ENCODE measurements around the gene MTHFD1L. TPM values are rescaled to one million over a fixed set of nuclear protein-coding genes. Genes with fewer than 3 reads are reported as not detected.
"Not testable (repeated sequence)": the region's sequence is repeated elsewhere in the genome, so short reads cannot be mapped to it uniquely, and the experiment has no call there.

Gene MTHFD1L
- total RNA-seq (10 to 100 TPM in 1 of 4 donors, 1 to 10 TPM in 3; 2.5 to 17.9 (median 5.6) TPM), polyA plus RNA-seq (10 to 100 TPM in 1 of 3 donors, 1 to 10 TPM in 1, under 1 TPM in 1; 0.60 to 12.2 (median 1.4) TPM)

DNA sequence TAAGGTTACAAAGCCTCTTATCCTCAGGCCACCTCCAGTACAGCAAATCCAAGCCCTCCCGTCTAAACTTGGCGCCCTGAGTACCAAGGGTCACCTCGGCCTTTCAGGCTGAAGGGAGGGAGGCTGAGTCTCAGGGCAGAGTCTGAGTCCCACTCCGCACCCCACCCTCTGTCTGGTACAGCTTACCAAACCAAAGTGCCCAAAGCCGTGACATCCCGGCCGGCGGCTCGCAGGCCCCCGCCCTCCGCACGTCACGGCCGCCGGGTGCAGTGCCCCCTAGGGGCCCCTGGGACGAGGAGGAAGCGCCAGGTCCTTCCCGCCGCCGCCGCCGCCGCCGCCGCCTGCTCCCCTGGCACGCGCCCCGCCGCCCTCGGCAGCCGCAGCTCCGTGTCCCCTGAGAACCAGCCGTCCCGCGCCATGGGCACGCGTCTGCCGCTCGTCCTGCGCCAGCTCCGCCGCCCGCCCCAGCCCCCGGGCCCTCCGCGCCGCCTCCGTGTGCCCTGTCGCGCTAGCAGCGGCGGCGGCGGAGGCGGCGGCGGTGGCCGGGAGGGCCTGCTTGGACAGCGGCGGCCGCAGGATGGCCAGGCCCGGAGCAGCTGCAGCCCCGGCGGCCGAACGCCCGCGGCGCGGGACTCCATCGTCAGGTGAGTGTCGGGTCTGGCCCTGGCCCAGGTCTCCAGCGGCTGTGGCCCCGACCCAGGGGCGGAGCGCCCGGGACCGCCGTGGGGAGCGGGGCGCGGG, at the start of gene MTHFD1L:
Gene MTHFD1L, plus strand, starts transcription at position 297 of the 741 bp plus-strand sequence. Its CDS starts 121 bp downstream, at position 418.
- 0% methylated on average over 82 of the region's 82 CpGs for WGBS, 2 donors
- TF ChIP-seq, protein P1, sequence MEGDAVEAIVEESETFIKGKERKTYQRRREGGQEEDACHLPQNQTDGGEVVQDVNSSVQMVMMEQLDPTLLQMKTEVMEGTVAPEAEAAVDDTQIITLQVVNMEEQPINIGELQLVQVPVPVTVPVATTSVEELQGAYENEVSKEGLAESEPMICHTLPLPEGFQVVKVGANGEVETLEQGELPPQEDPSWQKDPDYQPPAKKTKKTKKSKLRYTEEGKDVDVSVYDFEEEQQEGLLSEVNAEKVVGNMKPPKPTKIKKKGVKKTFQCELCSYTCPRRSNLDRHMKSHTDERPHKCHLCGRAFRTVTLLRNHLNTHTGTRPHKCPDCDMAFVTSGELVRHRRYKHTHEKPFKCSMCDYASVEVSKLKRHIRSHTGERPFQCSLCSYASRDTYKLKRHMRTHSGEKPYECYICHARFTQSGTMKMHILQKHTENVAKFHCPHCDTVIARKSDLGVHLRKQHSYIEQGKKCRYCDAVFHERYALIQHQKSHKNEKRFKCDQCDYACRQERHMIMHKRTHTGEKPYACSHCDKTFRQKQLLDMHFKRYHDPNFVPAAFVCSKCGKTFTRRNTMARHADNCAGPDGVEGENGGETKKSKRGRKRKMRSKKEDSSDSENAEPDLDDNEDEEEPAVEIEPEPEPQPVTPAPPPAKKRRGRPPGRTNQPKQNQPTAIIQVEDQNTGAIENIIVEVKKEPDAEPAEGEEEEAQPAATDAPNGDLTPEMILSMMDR (IDR thresholded peaks at IDR 0.05) = peak in 2 of 4 experiments; percentile 23 to 64
- peak in 3 of 4 donors; percentile 19 to 67 (median 50) for TF ChIP-seq POLR2AphosphoS5 (IDR thresholded peaks at IDR 0.05)
- TF ChIP-seq POLR2A (IDR thresholded peaks at IDR 0.05) = no peak
- peaks cover 0 to 9% (median 3%) of the 10 kb centered on the region in 4 donors for H3K4me1 ChIP-seq
- peak within 1 kb of the TSS; percentile 58 to 91 (median 69) for H3K4me3 ChIP-seq
- no peaks in the 10 kb centered on the region for H3K36me3 ChIP-seq
- H3K27me3 ChIP-seq = no peaks in the 10 kb centered on the region
- DNase-seq = peak; percentile 85
- peak within 1 kb of the TSS; percentile 81 to 93 (median 86) for H3K27ac ChIP-seq
- H3K9me3 ChIP-seq = no peaks in the 10 kb centered on the region
- intact Hi-C loops (cut with DNase I) = no loop called here

DNA sequence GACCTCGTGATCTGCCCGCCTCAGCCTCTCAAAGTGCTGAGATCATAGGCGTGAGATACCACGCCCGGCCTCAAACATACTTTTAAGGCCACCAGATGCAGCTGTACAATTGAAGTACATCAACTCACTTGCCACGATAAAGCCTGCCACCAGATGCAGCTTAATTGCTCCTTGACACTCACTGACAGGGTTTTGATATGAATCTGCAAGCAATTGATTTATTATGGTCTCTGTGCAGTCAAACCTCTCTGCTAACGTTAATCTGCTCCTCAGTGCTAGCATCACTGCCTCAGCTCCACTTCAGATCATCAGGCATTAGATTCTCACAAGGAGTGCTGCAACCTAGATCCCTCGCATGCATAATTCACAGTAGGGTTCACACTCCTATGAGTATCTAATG, 48.9 kb upstream of the MTHFD1L start:
- 78 to 91% methylated on average over 8 of the region's 8 CpGs for WGBS, 2 donors
- H3K9me3 ChIP-seq, H3K27ac ChIP-seq, H3K27me3 ChIP-seq, DNase-seq, H3K36me3 ChIP-seq, H3K4me3 ChIP-seq: not testable (repeated sequence)
- intact Hi-C loops (cut with DNase I) = loop anchor here (5.0 kb wide), 1 partner anchor 734 kb away; no protein-coding TSS in a partner anchor
- H3K4me1 ChIP-seq = peaks cover 0 to 22% (median 8%) of the 10 kb centered on the region in 4 donors

DNA sequence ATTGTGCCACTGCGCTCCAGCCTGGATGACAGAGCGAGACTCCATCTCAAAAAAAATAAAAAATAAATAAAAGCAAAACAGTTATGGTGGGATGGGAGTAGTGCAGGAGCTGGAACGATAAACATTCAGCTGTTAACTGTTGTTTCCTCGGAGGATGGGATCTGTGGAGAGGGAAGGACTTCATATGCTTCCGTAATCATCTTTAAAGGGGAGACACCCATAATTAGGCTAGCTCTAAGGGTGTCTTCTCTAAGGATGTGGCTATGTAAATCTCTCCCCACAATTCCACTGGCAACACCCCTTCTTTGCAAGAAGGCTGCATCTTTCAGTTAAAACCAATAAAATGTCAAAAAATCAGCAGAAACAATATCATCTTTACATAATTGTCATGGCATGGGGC, 42.6 kb upstream of the MTHFD1L start:
- Histone ChIP-seq H3K4me1 (peaks cover 0 to 3% (median under 1%) of the 10 kb centered on the region in 4 donors), H3K4me3 (no peak overlapping the region), H3K27me3 (no peaks in the 10 kb centered on the region), H3K27ac (no peak overlapping the region), H3K9me3 (no peaks in the 10 kb centered on the region), H3K36me3 (peaks cover 0 to 4% (median 0%) of the 10 kb centered on the region in 4 donors)
- 92 to 94% methylated on average over 5 of the region's 5 CpGs for WGBS, 2 donors
- DNase-seq = no peak
- TF ChIP-seq, protein P1 (IDR thresholded peaks at IDR 0.05) = no peak
- TF ChIP-seq EP300 (IDR thresholded peaks at IDR 0.05) = no peak
- intact Hi-C loops (cut with DNase I) = no loop called here

DNA sequence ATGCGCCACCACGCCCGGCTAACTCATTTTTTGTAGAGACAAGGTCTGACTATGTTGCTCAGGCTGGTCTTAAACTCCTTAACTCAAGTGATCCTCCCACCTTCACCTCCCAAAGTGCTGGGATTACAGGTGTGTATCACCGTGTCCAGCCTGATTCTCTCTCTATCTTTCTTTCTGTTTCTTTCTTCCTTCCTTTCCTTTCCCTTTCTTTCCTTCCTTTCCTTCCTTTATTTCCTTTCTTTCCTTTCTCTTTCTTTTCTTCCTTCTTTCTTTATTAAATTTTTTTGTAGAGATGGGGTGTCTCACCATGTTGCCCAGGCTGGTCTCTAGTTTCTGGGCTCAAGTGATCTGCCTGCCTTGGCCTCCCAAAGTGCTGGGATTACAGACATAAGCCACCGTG, 38.7 kb upstream of the MTHFD1L start:
- Histone ChIP-seq H3K36me3 (peaks cover 0 to 9% (median 0%) of the 10 kb centered on the region in 4 donors), H3K4me3 (no peak overlapping the region), H3K27me3 (no peaks in the 10 kb centered on the region), H3K4me1 (no peaks in the 10 kb centered on the region), H3K9me3 (no peaks in the 10 kb centered on the region), H3K27ac (no peak overlapping the region)
- intact Hi-C loops (cut with DNase I) = no loop called here
- TF ChIP-seq EP300 (IDR thresholded peaks at IDR 0.05) = no peak
- no peak for TF ChIP-seq POLR2A (IDR thresholded peaks at IDR 0.05)
- TF ChIP-seq POLR2AphosphoS5 (IDR thresholded peaks at IDR 0.05) = no peak
- TF ChIP-seq, protein P1 (IDR thresholded peaks at IDR 0.05) = no peak
- DNase-seq = no peak
- 95% methylated on average over 5 of the region's 5 CpGs for WGBS, 2 donors

DNA sequence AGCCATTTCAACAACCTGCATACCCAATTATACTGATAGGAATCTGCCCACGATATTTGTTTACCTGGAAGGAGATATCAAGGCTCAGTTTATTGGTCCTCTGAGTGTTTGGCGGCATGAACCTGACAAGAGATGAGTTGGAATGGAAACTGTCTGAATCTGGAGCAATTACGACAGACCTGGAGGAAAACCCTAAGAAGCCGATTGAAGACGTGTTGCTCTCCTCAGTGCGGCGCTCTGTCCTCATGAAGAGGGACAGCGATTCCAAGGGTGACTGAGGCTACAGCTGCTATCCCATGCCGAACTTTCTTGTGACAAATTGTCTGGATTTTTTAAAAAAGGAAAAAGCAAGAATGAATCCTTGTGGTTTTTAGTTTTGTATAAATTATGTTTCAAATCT, 37.4 kb upstream of the MTHFD1L start:
- H3K27ac ChIP-seq; H3K4me3 ChIP-seq; H3K9me3 ChIP-seq; DNase-seq; H3K4me1 ChIP-seq; intact Hi-C loops (cut with DNase I); H3K27me3 ChIP-seq: not testable (repeated sequence)
- WGBS, 2 donors = 89 to 90% methylated on average over 9 of the region's 9 CpGs
- peaks cover 0 to 16% (median 0%) of the 10 kb centered on the region in 4 donors for H3K36me3 ChIP-seq
